ENCODE data around the gene BPIFB6. TPM values are rescaled to one million over a fixed set of nuclear protein-coding genes. Genes with fewer than 3 reads are reported as not detected.

Gene BPIFB6
- total and polyA plus RNA-seq, 7 donors, result not detected

- Histone ChIP-seq H3K4me1 (no peaks in the 10 kb centered on the region), H3K4me3 (no peak overlapping the region), H3K36me3 (no peaks in the 10 kb centered on the region), H3K27ac (no peak overlapping the region), H3K9me3 (no peaks in the 10 kb centered on the region), H3K27me3 (no peaks in the 10 kb centered on the region)
- no peak for TF ChIP-seq CTCF (IDR thresholded peaks at IDR 0.05)
- intact Hi-C loops (cut with DNase I), result loop anchor here (10.0 kb wide), 1 partner anchor 61 kb away; no protein-coding TSS in a partner anchor
- 27 to 65% methylated on average over 5 of the region's 5 CpGs for WGBS, 2 donors
- no peak for DNase-seq
These were observed 5.2 kb upstream of the BPIFB6 start for GRCh38 chr20:33026072-33026778.

GRCh38 chr20:33026779-33027759 lies 4.4 kb upstream of the BPIFB6 start:
- H3K9me3 ChIP-seq, result no peaks in the 10 kb centered on the region
- H3K27me3 ChIP-seq, result no peaks in the 10 kb centered on the region
- no peaks in the 10 kb centered on the region for H3K4me1 ChIP-seq
- DNase-seq, result no peak
- TF ChIP-seq CTCF (IDR thresholded peaks at IDR 0.05), result no peak
- no peak for TF ChIP-seq EP300 (IDR thresholded peaks at IDR 0.05)
- TF ChIP-seq POLR2A (IDR thresholded peaks at IDR 0.05), result no peak
- no peak for TF ChIP-seq POLR2AphosphoS5 (IDR thresholded peaks at IDR 0.05)
- H3K27ac ChIP-seq, result no peak overlapping the region
- 66 to 80% methylated on average over 10 of the region's 10 CpGs for WGBS, 2 donors
- intact Hi-C loops (cut with DNase I), result loop anchor here (10.0 kb wide), 1 partner anchor 62 kb away; no protein-coding TSS in a partner anchor
- no peaks in the 10 kb centered on the region for H3K36me3 ChIP-seq
- H3K4me3 ChIP-seq, result no peak overlapping the region

GRCh38 chr20:33027769-33028751 lies 3.4 kb upstream of the BPIFB6 start:
- no peaks in the 10 kb centered on the region for H3K4me1 ChIP-seq
- no peaks in the 10 kb centered on the region for H3K36me3 ChIP-seq
- H3K27me3 ChIP-seq, result no peaks in the 10 kb centered on the region
- 63 to 85% methylated on average over 12 of the region's 12 CpGs for WGBS, 2 donors
- no peak for TF ChIP-seq POLR2AphosphoS5 (IDR thresholded peaks at IDR 0.05)
- no peak for TF ChIP-seq POLR2A (IDR thresholded peaks at IDR 0.05)
- no peak for TF ChIP-seq CTCF (IDR thresholded peaks at IDR 0.05)
- TF ChIP-seq EP300 (IDR thresholded peaks at IDR 0.05), result no peak
- intact Hi-C loops (cut with DNase I), result loop anchor here (10.0 kb wide), 1 partner anchor 63 kb away; no protein-coding TSS in a partner anchor
- H3K4me3 ChIP-seq, result no peak overlapping the region
- DNase-seq, result no peak
- H3K27ac ChIP-seq, result no peak overlapping the region
- H3K9me3 ChIP-seq, result no peaks in the 10 kb centered on the region

GRCh38 chr20:33028875-33029274 lies 2.6 kb upstream of the BPIFB6 start:
- intact Hi-C loops (cut with DNase I), result loop anchor here (10.0 kb wide), 1 partner anchor 64 kb away; no protein-coding TSS in a partner anchor
- Histone ChIP-seq H3K9me3 (no peaks in the 10 kb centered on the region), H3K4me3 (no peak overlapping the region), H3K27ac (no peak overlapping the region), H3K36me3 (no peaks in the 10 kb centered on the region), H3K4me1 (no peaks in the 10 kb centered on the region), H3K27me3 (no peaks in the 10 kb centered on the region)
- WGBS, 2 donors, result 52 to 77% methylated on average over 7 of the region's 7 CpGs
- DNase-seq, result no peak
- TF ChIP-seq CTCF (IDR thresholded peaks at IDR 0.05) (no peak), EP300 (IDR thresholded peaks at IDR 0.05) (no peak), POLR2A (IDR thresholded peaks at IDR 0.05) (no peak), POLR2AphosphoS5 (IDR thresholded peaks at IDR 0.05) (no peak)

Data from sigmoid colon (tissue), 7 donors.